ENCODE data around the gene IZUMO1. TPM values are rescaled to one million over a fixed set of nuclear protein-coding genes. Genes with fewer than 3 reads are reported as not detected.

Gene IZUMO1
- total RNA-seq, 1 donor from 2014 or later: 0.52 TPM

DNA sequence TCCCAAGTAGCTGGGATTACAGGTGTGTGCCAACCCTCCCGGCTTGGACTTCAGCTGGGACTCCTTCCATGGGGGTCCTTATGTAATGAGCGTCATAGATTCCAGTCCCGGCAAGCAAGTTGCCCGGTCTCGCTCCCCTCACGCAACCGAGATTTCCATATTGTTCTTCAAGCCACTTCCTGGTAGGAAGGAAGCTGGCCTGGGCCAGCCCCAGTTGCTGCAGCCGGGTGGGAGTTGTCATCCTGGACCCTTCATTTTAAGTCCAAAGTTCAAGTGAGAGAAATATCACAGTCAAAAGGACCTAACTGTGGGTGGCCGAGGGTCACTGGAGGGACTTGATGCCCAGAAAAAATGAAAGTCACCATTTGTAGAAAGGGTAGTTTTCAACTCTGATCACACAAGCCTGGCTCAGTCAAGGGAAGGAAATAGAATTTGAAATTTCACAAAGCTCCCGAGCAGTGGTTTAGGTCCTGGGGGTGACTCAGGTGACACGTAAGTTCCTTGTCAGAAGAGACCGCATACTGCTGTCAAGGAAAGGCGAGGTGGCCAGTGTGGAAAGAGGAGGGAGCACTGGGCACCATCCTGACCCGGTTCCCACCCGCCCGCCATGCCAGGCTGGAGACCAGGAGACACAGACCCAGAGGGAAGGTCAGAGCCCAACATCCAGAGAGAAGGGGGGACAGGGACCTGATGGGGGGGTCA, 13.9 kb upstream of the IZUMO1 start:
- H3K4me1 ChIP-seq (ENCODE audit: control insufficient read depth in 3 of 3, insufficient read depth in 3 of 3, low read length in 3 of 3): peaks cover 6 to 19% (median 6%) of the 10 kb centered on the region in 3 donors
- no peak overlapping the region for H3K4me3 ChIP-seq (ENCODE audit: low read length in 3 of 3)
- H3K27me3 ChIP-seq (ENCODE audit: control insufficient read depth in 3 of 3, insufficient read depth in 3 of 3, low read length in 3 of 3): no peaks in the 10 kb centered on the region
- H3K27ac ChIP-seq (ENCODE audit: low read depth, low read length): peak overlapping the region; percentile 51
- no peak overlapping the region for H3K9ac ChIP-seq (ENCODE audit: low read depth in 1 of 3, low read length in 3 of 3)
- H3K36me3 ChIP-seq (ENCODE audit: control insufficient read depth in 3 of 3, insufficient read depth in 3 of 3, low read length in 3 of 3): no peaks in the 10 kb centered on the region
- no peaks in the 10 kb centered on the region for H3K9me3 ChIP-seq (ENCODE audit: control insufficient read depth in 3 of 3, low read length in 3 of 3)

DNA sequence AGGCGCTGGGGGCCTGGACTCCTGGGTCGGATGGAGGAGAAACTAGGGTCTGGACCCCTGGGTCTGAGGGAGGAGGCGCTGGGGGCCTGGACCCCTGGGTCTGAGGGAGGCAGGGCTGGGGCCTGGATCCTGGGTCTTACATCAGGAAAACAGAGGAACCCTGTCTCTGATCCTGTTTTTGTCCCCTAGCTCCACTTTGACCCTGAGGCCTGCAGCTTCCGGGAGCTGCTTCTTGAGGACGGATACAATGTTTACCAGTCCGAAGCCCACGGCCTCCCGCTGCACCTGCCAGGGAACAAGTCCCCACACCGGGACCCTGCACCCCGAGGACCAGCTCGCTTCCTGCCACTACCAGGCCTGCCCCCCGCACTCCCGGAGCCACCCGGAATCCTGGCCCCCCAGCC, 11.0 kb upstream of the IZUMO1 start:
- H3K9ac ChIP-seq (ENCODE audit: low read depth in 1 of 3, low read length in 3 of 3): no peak overlapping the region
- peaks cover 15 to 34% (median 18%) of the 10 kb centered on the region in 3 donors for H3K4me1 ChIP-seq (ENCODE audit: control insufficient read depth in 3 of 3, insufficient read depth in 3 of 3, low read length in 3 of 3)
- no peaks in the 10 kb centered on the region for H3K36me3 ChIP-seq (ENCODE audit: control insufficient read depth in 3 of 3, insufficient read depth in 3 of 3, low read length in 3 of 3)
- no peaks in the 10 kb centered on the region for H3K9me3 ChIP-seq (ENCODE audit: control insufficient read depth in 3 of 3, low read length in 3 of 3)
- H3K4me3 ChIP-seq (ENCODE audit: low read length in 3 of 3): no peak overlapping the region
- H3K27ac ChIP-seq (ENCODE audit: low read depth, low read length): no peak overlapping the region
- peaks cover 0 to 5% (median 0%) of the 10 kb centered on the region in 3 donors for H3K27me3 ChIP-seq (ENCODE audit: control insufficient read depth in 3 of 3, insufficient read depth in 3 of 3, low read length in 3 of 3)

DNA sequence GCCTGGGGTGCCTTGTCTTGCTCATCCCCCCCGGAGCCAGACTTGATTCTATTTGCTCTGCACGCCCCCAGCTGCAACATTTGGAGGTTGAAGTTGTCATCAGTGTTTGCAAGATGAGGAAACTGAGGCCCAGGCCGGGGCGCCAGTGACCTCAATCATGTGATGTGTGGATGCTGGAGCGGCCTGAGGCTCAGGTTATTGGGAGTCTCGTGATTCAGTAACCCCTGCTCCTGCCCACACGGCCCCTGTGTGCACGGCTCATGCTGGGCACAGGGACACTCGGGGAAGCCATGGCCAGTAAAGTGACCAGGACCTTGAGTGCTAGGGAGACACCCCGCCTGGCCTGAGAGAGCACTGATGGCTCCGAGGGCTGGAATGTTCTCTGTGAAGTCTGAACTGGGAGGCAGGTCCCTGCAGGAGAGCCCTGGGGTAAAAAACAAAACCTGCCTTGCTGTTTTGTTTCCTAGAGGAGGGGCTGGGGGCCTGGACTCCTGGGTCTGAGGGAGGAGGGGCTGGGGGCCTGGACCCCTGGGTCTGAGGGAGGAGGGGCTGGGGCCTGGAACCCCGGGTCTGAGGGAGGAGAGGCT, 10.5 kb upstream of the IZUMO1 start:
- Histone ChIP-seq H3K4me3 (ENCODE audit: low read length in 3 of 3) (no peak overlapping the region), H3K27ac (ENCODE audit: low read depth, low read length) (no peak overlapping the region), H3K4me1 (ENCODE audit: control insufficient read depth in 3 of 3, insufficient read depth in 3 of 3, low read length in 3 of 3) (peaks cover 15 to 34% (median 24%) of the 10 kb centered on the region in 3 donors), H3K36me3 (ENCODE audit: control insufficient read depth in 3 of 3, insufficient read depth in 3 of 3, low read length in 3 of 3) (no peaks in the 10 kb centered on the region), H3K27me3 (ENCODE audit: control insufficient read depth in 3 of 3, insufficient read depth in 3 of 3, low read length in 3 of 3) (peaks cover 0 to 6% (median 0%) of the 10 kb centered on the region in 3 donors), H3K9me3 (ENCODE audit: control insufficient read depth in 3 of 3, low read length in 3 of 3) (no peaks in the 10 kb centered on the region), H3K9ac (ENCODE audit: low read depth in 1 of 3, low read length in 3 of 3) (peak overlapping the region in 2 of 3 donors; percentile 10 to 50)

DNA sequence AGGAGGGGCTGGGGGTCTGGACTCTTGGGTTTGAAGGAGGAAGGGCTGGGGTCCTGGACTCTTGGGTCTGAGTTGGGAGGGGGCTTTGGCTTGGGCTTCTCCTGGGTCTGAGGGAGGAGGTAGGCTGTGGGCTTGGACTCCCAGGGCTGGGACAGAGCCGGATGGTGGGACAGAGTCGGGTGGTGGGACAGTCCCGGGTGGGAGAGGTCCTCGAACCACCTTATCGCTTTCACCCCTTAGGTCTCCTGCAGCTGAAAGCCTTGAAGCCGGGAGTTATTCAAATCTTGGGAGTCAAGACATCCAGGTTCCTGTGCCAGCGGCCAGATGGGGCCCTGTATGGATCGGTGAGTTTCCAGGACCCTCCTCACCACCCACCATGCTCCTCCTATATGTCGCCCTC, 10.0 kb upstream of the IZUMO1 start:
- H3K9me3 ChIP-seq (ENCODE audit: control insufficient read depth in 3 of 3, low read length in 3 of 3): no peaks in the 10 kb centered on the region
- H3K36me3 ChIP-seq (ENCODE audit: control insufficient read depth in 3 of 3, insufficient read depth in 3 of 3, low read length in 3 of 3): no peaks in the 10 kb centered on the region
- peak overlapping the region in 2 of 3 donors; percentile 10 to 50 for H3K9ac ChIP-seq (ENCODE audit: low read depth in 1 of 3, low read length in 3 of 3)
- peaks cover 20 to 34% (median 26%) of the 10 kb centered on the region in 3 donors for H3K4me1 ChIP-seq (ENCODE audit: control insufficient read depth in 3 of 3, insufficient read depth in 3 of 3, low read length in 3 of 3)
- H3K27ac ChIP-seq (ENCODE audit: low read depth, low read length): no peak overlapping the region
- H3K27me3 ChIP-seq (ENCODE audit: control insufficient read depth in 3 of 3, insufficient read depth in 3 of 3, low read length in 3 of 3): peaks cover 0 to 10% (median 0%) of the 10 kb centered on the region in 3 donors
- no peak overlapping the region for H3K4me3 ChIP-seq (ENCODE audit: low read length in 3 of 3)

DNA sequence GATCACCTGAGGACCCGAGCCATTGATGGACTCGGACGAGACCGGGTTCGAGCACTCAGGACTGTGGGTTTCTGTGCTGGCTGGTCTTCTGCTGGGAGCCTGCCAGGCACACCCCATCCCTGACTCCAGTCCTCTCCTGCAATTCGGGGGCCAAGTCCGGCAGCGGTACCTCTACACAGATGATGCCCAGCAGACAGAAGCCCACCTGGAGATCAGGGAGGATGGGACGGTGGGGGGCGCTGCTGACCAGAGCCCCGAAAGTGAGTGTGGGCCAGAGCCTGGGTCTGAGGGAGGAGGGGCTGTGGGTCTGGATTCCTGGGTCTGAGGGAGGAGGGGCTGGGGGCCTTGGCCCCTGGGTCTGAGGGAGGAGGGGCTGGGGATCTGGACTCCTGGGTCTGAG, 9.5 kb upstream of the IZUMO1 start:
- Histone ChIP-seq H3K27me3 (ENCODE audit: control insufficient read depth in 3 of 3, insufficient read depth in 3 of 3, low read length in 3 of 3) (peaks cover 0 to 10% (median under 1%) of the 10 kb centered on the region in 3 donors), H3K27ac (ENCODE audit: low read depth, low read length) (no peak overlapping the region), H3K4me3 (ENCODE audit: low read length in 3 of 3) (peak overlapping the region in 1 of 3 donors; percentile 29)

DNA sequence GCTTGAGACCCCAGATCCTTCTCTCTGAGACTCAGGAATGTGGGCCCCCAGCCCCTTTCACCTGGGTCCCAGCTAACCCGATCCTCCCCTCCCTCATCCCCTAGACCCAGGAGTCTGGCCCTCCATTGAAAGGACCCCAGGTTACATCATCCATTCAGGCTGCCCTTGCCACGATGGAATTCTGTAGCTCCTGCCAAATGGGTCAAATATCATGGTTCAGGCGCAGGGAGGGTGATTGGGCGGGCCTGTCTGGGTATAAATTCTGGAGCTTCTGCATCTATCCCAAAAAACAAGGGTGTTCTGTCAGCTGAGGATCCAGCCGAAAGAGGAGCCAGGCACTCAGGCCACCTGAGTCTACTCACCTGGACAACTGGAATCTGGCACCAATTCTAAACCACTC, 9.1 kb upstream of the IZUMO1 start:
- peaks cover 0 to 10% (median 4%) of the 10 kb centered on the region in 3 donors for H3K27me3 ChIP-seq (ENCODE audit: control insufficient read depth in 3 of 3, insufficient read depth in 3 of 3, low read length in 3 of 3)
- H3K36me3 ChIP-seq (ENCODE audit: control insufficient read depth in 3 of 3, insufficient read depth in 3 of 3, low read length in 3 of 3): no peaks in the 10 kb centered on the region
- H3K9ac ChIP-seq (ENCODE audit: low read depth in 1 of 3, low read length in 3 of 3): no peak overlapping the region
- no peak overlapping the region for H3K27ac ChIP-seq (ENCODE audit: low read depth, low read length)
- peak overlapping the region in 2 of 3 donors; percentile 14 to 29 for H3K4me3 ChIP-seq (ENCODE audit: low read length in 3 of 3)
- H3K4me1 ChIP-seq (ENCODE audit: control insufficient read depth in 3 of 3, insufficient read depth in 3 of 3, low read length in 3 of 3): peaks cover 20 to 35% (median 26%) of the 10 kb centered on the region in 3 donors
- no peaks in the 10 kb centered on the region for H3K9me3 ChIP-seq (ENCODE audit: control insufficient read depth in 3 of 3, low read length in 3 of 3)

More for the DNA sequence above, 9.5 kb upstream of the IZUMO1 start:
- no peaks in the 10 kb centered on the region for H3K36me3 ChIP-seq (ENCODE audit: control insufficient read depth in 3 of 3, insufficient read depth in 3 of 3, low read length in 3 of 3)
- H3K4me1 ChIP-seq (ENCODE audit: control insufficient read depth in 3 of 3, insufficient read depth in 3 of 3, low read length in 3 of 3): peaks cover 20 to 34% (median 26%) of the 10 kb centered on the region in 3 donors
- H3K9ac ChIP-seq (ENCODE audit: low read depth in 1 of 3, low read length in 3 of 3): peak overlapping the region in 1 of 3 donors; percentile 16
- no peaks in the 10 kb centered on the region for H3K9me3 ChIP-seq (ENCODE audit: control insufficient read depth in 3 of 3, low read length in 3 of 3)

DNA sequence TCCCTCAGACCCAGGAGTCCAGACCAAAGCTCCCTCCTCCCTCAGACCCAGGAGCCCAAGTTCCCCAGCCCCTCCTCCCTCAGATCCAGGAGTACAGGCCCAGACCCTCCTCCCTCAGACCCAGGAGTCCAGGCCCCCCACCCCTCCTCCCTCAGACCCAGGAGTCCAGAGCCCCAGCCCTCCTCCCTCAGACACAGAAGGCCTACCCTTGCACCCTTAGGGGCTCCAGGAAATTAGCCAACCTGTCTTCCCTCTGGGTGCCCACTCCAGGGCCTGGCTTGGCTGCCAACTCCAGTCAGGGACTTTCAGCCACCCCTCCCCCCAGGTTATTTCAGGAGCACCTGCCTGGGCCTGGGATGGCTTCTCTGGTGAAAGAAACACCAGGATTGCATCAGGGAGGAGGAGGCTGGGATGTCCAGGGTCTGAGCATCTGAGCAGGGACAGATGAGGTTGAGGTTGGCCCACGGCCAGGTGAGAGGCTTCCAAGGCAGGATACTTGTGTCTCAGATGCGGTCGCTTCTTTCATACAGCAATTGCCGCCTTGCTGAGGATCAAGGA, 8.5 kb upstream of the IZUMO1 start, which contains the start of gene FGF21:
FGF21 (plus strand) TSS at position 441 of the 558 bp plus-strand sequence. CDS start 713 bp downstream, outside the sequence.
- peak within 1 kb of the TSS in 2 of 3 donors; percentile 12 to 16 for H3K9ac ChIP-seq (ENCODE audit: low read depth in 1 of 3, low read length in 3 of 3)
- H3K9me3 ChIP-seq (ENCODE audit: control insufficient read depth in 3 of 3, low read length in 3 of 3): no peaks in the 10 kb centered on the region
- H3K4me1 ChIP-seq (ENCODE audit: control insufficient read depth in 3 of 3, insufficient read depth in 3 of 3, low read length in 3 of 3): peaks cover 20 to 33% (median 26%) of the 10 kb centered on the region in 3 donors
- peak within 1 kb of the TSS in 2 of 3 donors; percentile 14 to 29 for H3K4me3 ChIP-seq (ENCODE audit: low read length in 3 of 3)
- no peak within 1 kb of the TSS for H3K27ac ChIP-seq (ENCODE audit: low read depth, low read length)
- peaks cover 0 to 10% (median 9%) of the 10 kb centered on the region in 3 donors for H3K27me3 ChIP-seq (ENCODE audit: control insufficient read depth in 3 of 3, insufficient read depth in 3 of 3, low read length in 3 of 3)
- peaks cover 0 to 4% (median 0%) of the 10 kb centered on the region in 3 donors for H3K36me3 ChIP-seq (ENCODE audit: control insufficient read depth in 3 of 3, insufficient read depth in 3 of 3, low read length in 3 of 3)

DNA sequence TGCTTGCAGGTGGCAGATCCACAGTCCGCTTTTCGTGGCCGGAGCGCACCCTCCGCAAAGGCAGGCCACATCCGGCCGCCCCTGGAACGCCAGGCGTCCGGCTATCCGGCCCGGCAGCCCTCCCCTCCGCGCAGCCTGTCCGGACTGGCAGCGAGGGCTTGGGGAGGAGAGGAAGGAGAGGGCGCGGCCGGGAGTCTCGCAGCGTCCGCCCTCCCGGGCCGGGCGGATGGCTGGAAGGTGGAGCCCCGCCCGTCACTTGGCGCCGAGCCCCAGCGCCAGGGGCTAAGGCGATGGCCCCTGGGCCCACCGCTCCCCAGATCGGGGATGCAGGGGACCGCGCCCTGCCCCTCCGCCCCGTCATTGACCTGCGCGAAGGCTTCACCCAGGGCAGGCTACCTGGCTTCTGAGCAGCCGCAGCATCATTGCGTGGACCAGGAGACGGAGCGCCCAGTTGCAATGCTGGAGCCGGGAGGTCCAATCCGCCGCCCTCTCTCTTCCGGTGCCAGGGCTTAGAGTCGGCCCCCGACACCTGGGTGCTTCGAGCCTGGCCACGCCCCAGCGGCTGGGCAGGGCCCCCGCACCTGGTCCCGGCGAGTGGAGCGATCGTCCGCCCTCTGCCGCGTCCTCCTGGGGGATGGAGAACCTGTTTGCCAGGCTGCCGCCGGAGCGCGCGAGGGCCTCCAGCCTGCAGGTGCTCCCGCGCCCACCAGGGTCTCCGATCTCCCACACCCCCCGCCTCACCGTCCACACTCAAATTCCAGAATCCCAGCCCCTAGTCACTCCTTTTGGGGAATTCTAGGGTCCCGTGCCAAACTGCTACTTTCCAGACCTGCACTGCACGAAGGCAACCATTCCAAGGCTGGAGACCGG, 6.0 kb upstream of the IZUMO1 start, which contains the start of gene FUT1:
FUT1 (minus strand) TSS at position 146 of the 870 bp plus-strand sequence. CDS start 1,360 bp downstream, outside the sequence.
- peak within 1 kb of the TSS; percentile 30 for H3K27ac ChIP-seq (ENCODE audit: low read depth, low read length)
- no peaks in the 10 kb centered on the region for H3K9me3 ChIP-seq (ENCODE audit: control insufficient read depth in 3 of 3, low read length in 3 of 3)
- H3K4me3 ChIP-seq (ENCODE audit: low read length in 3 of 3): peak within 1 kb of the TSS; percentile 57 to 77 (median 67)
- H3K36me3 ChIP-seq (ENCODE audit: control insufficient read depth in 3 of 3, insufficient read depth in 3 of 3, low read length in 3 of 3): peaks cover 0 to 5% (median 0%) of the 10 kb centered on the region in 3 donors
- H3K4me1 ChIP-seq (ENCODE audit: control insufficient read depth in 3 of 3, insufficient read depth in 3 of 3, low read length in 3 of 3): peaks cover 20 to 37% (median 26%) of the 10 kb centered on the region in 3 donors
- H3K27me3 ChIP-seq (ENCODE audit: control insufficient read depth in 3 of 3, insufficient read depth in 3 of 3, low read length in 3 of 3): peaks cover 0 to 10% (median 9%) of the 10 kb centered on the region in 3 donors
- peak within 1 kb of the TSS; percentile 59 to 79 (median 70) for H3K9ac ChIP-seq (ENCODE audit: low read depth in 1 of 3, low read length in 3 of 3)

DNA sequence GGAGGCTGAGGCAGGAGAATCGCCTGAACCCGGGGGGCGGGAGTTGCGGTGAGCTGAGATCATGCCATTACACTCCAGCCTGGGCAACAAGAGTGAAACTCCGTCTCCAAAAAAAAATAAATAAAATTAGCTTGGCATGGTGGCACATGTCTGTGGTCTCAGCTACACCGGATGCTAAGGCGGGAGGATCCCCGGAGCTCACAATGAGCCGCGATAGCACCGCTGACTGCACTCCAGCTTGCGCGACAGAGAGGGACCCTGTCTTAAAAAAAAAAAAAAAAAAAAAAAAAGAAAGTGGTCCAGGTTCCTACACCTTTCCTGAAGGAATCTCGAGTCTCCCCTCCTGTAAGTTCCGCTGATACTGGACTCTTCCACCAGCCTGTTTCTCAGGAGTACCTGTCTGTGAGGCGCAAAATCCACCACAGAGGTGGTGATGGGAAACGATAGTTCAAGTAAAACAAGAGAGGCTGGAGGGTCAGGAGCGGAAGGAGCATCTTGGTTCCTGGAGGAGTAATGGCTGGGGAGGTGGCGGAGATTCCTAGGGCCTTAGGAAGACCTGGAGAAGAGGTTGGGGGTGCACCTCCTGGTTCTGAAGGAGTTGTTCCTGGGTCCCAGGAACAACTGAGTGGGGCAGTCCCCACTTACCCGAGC, 5.3 kb upstream of the IZUMO1 start:
- Histone ChIP-seq H3K36me3 (ENCODE audit: control insufficient read depth in 3 of 3, insufficient read depth in 3 of 3, low read length in 3 of 3) (peaks cover 0 to 5% (median 0%) of the 10 kb centered on the region in 3 donors), H3K9ac (ENCODE audit: low read depth in 1 of 3, low read length in 3 of 3) (peak overlapping the region; percentile 59 to 79 (median 70)), H3K4me3 (ENCODE audit: low read length in 3 of 3) (peak overlapping the region; percentile 57 to 77 (median 67)), H3K9me3 (ENCODE audit: control insufficient read depth in 3 of 3, low read length in 3 of 3) (no peaks in the 10 kb centered on the region), H3K27ac (ENCODE audit: low read depth, low read length) (peak overlapping the region; percentile 30), H3K4me1 (ENCODE audit: control insufficient read depth in 3 of 3, insufficient read depth in 3 of 3, low read length in 3 of 3) (peaks cover 23 to 39% (median 26%) of the 10 kb centered on the region in 3 donors), H3K27me3 (ENCODE audit: control insufficient read depth in 3 of 3, insufficient read depth in 3 of 3, low read length in 3 of 3) (peaks cover 0 to 10% (median 9%) of the 10 kb centered on the region in 3 donors)

Data from skeletal muscle tissue (tissue), 4 donors.